GM18505 (cell line): Measurements from ENCODE around the gene C1orf105.
"Not testable (repeated sequence)": the region's sequence is repeated elsewhere in the genome, so short reads cannot be mapped to it uniquely, and the experiment has no call there.

ENCODE experiments used
- ATAC-seq: cut with Tn5 transposase; IDR thresholded peaks from one replicate; pipeline ENCODE4 v1.9.1; 2021; ENCODE audit not compliant: unreplicated experiment
- POLR2A ChIP-seq: IDR thresholded peaks from 4 replicates; pipeline ENCODE4 v1.6.1; 2011; ENCODE audit warnings: borderline replicate concordance; ENCODE audit not compliant: insufficient read depth, insufficient read length; ENCODE audit errors: extremely low read depth

The C1orf105 gene

DNA sequence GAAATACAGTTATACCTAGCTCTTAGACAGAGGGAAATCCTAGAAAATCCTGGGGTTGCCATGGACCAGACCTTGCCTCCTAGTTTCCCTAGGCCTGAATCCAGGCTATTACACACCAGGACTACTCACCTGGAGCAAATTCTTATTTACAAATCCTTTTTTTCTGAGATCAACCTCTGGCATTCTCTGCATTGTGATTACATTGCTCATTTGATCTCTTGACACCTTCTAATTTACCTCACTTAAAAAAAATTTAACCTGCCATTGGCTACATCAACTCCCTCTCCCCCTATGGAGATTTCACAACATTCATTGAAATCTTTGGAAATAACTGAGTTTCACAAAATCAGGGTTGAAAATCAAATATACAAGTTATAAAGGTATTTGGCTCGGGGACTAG lies 2.9 kb upstream of the C1orf105 start:
- ATAC-seq: no peak
- TF ChIP-seq POLR2A: no peak

DNA sequence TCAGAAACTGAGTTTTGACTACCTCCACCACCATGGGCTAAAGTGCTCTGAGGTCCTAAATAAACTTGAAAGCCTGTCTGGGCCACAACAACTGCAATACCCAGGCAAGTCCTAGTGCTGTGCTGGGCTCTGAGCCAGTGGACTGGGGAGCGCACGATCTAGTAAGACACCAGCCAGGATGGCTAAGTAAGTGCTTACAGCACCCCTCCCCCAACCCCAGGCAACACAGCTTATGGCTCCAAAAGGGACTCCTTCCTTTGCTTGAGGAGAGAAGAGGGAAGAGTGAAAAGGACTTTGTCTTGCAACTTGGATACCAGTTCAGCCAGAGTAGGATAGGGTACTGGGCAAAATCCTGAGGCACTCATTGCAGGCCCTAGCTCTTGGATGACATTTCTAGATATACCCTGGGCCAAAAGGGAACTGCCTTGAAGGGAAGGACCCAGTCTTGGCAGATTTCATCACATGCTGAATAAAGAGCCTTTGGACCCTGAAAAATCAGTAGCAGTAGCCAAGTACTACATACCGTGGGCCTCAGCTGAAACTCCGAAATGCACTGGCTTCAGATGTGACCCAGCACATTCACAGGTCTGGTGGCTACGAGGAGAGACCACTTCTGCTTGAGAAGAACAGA lies 1.6 kb downstream of the C1orf105 start:
- TF ChIP-seq POLR2A: no peak
- no peak for ATAC-seq

DNA sequence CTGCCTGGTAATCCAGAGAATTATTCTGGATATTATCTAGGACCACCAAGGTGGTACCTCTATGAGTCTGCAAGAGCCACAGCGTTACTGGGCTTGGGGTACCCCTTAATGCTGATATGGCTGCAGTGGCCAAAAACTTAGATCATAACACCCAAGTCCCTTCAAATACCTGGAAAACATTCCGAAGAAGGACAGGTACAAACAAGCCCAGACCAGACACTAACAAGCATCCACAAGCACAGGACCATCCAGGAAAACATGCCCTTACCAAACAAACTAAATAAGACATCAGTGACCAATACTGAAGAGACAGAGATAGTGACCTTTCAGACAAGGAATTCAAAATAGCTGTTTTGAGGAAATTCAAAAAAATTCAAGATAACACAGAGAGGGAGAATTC lies 2.9 kb downstream of the C1orf105 start:
- ATAC-seq: no peak
- no peak for TF ChIP-seq POLR2A

DNA sequence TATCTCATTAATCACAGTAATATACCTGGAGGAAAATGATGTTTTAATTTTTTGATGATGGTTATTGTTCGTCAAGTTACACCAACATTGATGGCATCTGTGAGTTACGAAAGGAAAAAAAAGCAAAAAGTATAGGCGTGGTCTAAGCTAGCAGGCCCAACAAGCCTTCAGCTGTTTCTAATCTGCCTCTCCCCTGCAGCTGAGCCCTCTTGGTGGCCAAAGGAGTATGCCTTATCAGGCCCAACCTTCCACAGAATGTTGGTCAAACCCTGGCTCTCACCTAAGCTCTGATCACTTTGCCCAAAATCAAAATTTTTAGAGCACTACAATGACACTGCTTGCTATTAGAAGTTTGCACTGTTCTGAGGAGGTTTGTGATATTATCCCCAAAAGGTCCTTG lies 4.9 kb downstream of the C1orf105 start:
- TF ChIP-seq POLR2A: no peak
- no peak for ATAC-seq

DNA sequence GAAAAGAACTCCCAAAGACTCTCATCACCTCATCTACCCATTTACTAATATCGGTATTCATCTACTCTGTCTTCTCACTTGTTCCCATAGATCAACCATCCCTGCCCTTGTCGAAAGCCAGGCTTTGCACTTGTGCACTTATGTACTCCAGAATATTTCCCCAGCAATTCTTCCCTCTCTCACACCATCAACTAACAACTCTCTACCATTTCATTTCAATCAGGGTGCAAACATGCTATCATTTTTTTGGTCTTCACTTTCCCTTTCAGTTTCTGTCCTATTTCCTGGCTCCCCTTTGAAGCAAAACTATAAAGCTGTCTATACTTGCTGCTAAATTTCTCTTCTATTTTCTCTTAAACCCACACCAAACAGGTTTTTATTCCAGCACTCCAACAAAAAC lies 6.7 kb downstream of the C1orf105 start:
- TF ChIP-seq POLR2A: no peak
- no peak for ATAC-seq

DNA sequence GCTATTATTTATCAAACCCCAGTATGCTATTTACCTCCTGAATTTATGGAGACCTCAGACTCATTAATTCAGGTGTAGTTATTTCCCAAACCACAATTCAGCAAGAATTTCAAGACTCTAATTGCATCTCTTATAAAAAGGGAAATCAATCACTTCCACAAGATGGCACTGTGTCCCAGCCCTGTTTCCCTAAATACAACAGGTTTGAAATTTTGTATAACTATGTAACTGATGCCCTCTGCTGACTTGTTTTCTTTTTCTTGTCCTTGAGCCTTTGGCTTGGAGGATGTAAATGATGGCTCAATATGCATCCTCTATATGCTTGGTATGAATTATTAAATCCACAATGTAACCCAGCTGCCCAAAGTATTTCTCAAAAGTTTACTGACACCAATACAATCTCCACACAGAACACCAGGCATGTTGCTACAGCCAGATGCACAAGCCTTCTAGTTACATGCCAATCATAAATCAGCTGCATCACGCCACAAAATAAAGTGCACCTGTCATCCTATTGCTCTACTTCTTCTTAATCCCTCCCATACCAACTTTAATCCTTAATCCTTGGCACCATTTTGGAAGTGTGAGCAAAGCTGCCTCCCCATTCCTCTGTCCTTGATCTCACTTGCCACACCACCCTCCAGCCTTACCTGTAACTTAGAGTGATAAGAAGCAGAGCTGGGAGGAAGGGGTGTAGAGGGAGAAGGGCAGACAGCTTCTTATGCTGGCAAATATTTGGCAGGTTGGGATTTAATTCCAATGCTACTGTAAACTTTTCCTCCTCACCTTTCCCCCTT lies 9.0 kb downstream of the C1orf105 start:
- ATAC-seq: no peak
- TF ChIP-seq POLR2A: no peak

DNA sequence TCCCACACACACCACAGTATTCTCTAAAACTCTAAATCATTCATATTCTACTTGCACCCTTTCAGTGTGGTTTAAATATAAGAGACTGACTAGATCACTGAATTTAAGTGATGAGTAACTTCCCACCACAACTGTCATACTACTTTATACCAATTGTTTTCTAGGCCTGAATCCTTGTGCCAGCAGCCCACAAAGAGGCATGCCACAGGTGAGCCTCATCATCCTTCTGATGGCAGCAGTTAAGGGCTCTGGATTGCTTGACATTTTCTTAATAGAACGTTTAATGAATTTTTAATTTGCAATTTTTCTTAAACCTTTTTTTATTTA lies 9.6 kb downstream of the C1orf105 start:
- ATAC-seq: no peak
- no peak for TF ChIP-seq POLR2A

DNA sequence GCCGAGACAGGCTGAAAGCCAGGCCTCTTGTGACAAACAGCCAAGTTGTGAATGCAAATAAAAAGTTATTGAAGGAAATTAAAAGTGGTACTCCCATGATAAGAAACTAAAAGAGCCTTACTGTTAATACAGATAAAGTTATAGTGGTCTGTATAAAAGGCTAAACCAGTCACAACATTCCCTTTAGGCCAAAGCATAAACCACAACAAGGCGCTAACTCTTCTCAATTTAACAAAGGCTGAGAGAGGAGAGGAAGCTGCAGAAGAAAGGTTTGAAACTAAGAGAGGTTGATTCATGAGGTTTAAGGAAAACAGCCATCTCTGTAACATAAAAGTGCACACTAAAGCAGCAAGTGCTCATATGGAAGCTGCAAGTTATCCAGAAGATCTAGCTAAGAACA lies 10.7 kb downstream of the C1orf105 start:
- ATAC-seq: no peak
- TF ChIP-seq POLR2A: no peak

DNA sequence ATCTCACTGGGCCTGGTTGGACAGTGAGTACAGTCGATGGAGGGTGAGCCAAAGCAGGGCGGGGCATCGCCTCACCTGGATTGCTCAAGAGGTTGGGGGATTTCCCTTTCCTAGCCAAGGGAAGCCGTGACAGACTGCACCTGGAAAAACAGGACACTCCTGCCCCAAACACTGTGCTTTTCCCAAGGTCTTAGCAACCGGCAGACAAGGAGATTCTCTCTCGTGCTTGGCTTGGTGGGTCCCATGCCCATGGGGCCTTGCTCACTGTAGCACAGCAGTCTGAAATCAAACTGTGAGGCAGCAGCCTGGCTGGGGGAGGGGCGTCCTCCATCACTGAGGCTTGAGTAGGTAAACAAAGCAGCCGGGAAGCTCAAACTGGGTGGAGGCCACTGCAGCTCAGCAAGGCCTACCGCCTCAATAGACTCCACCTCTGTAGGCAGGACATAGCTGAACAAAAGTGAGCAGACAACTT lies 11.3 kb downstream of the C1orf105 start:
- no peak for TF ChIP-seq POLR2A
- no peak for ATAC-seq

DNA sequence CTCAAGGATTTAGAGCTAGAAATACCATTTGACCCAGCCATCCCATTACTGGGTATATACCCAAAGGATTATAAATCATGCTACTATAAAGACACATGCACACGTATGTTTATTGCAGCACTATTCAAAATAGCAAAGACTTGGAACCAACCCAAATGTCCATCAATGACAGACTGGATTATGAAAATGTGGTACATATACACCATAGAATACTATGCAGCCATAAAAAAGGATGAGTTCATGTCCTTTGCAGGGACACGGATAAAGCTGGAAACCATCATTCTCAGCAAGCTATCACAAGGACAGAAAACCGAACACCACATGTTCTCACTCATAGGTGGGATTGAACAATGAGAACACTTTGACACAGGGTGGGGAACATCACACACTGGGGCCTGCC lies 16.7 kb downstream of the C1orf105 start:
- not testable (repeated sequence) for ATAC-seq

DNA sequence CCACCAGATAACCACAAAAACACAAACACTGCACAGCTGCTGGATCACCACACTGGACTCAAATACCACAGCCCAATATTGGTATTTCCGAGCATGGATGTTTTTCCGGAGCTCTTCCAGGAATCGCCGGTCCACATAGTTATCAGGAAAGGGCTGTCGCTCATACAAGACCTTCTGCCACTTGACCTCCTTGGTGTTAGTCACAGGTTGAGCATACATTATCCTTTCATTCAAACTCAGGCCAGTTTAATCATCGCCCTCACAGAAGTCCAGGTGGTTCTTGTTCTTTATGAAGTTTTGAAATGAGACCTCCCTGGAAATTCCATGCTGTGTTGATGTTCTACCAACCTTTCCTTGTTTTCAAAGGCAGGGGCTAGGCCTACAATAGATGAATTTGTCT lies 21.9 kb downstream of the C1orf105 start:
- ATAC-seq: no peak
- no peak for TF ChIP-seq POLR2A

DNA sequence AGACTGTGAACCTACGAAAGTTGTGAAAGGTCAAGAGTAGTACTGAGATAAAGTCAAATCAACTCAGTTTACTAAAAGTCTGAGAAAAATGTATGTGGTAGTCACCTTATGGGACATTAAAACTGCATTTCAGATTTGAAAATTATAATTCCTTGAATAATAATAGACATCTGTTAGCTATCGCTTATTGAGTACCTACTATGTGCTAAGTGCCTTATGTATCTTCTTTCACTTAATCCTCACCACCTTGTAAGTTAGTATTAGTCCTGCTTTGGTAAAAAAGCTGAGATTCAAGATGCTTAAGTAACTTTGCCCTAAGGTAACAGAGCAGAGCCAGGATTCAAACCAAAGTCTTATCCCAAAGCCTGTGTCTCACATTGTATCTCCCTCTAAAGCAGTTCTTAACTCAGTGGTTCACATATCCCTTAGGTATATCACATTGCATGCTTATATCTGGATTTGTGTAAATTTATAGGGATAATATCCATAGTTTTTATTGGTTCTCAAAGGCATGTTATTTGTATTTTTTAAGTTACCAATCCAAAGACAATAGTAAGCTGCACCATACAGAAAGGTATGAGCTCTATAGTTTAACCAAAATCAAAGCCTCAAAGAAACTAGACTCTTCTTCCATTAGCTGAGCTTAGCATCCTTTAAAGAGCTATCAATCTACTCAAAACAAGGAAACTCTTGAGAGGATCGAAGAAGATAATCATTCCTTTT lies 22.5 kb downstream of the C1orf105 start:
- ATAC-seq: no peak
- no peak for TF ChIP-seq POLR2A

DNA sequence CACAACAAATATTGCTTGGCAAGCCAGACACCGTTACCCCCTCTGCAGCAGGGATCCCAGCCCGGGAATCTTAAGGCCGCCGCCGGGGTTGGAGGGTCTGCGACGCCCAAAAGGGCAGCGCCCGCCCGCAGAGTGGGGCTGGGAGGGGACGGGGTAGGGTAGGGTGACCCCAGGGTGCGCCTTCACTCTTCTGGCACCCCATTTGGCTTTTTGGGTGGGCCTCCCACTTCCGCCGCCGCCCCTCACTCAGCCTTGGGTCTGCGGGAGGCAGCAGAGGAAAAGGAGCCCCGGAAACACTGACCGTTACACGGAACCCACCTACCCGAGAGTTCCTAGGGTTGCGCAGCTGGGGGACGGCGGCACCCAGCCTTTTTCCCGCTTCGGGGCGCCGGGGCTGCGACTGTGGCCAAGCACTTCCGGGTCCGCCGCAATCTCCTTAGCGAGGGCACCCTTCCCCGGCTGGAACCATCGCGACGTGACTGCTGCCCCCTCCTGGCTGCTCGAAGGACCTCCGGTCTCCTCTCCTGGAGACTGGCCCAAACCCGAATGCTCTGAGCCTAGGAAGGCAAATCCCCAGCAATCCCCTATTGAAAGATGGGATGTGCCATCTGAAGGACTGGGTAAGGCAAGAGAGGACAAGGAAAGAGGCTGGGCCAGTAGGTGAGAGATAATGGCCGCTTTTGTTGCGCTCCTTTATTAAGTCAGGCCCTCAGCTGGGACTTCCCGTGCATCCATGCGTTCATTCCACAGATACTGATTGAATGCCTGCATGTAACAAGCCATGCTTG lies 23.4 kb downstream of the C1orf105 start, which contains the start of gene PIGC:
Gene PIGC, minus strand, starts transcription at position 404 of the 788 bp plus-strand sequence. CDS start 1,447 bp downstream, outside the sequence.
- peak; percentile 69 for TF ChIP-seq POLR2A
- ATAC-seq: peak; percentile 99
